MCF 10A (cell line): ENCODE measurements around the gene NCMAP. TPM values are rescaled to one million over a fixed set of nuclear protein-coding genes. Genes with fewer than 3 reads are reported as not detected.

ENCODE experiments used
- BruUV-seq: library from RNA; stranded (reverse); fragments of 400-500 nt; replicated peaks from 2 replicates; lab custom pipeline; 2021; lab: Mats Ljungman, UMichigan
- CTCF ChIA-PET: fragments of 300-600 bp; sonication (Branson Sonifier 250); formaldehyde crosslinking; extraction: SDS; loops from one replicate; lab custom pipeline; 2021; ENCODE audit warnings: antibody characterized with exemption, inconsistent platforms; lab: Yijun Ruan, JAX
- POLR2A ChIA-PET: fragments of 300-600, 350-650 bp; sonication (Branson Sonifier 250); formaldehyde crosslinking; extraction: SDS; loops from one replicate; lab custom pipeline; 2020; ENCODE audit warnings: antibody characterized with exemption, inconsistent platforms; lab: Yijun Ruan, JAX
- DNase-seq: peaks from one replicate; pipeline ENCODE4 v3.0.0-alpha.2; 2018; ENCODE audit not compliant: unreplicated experiment
- H3K27ac Mint-ChIP-seq: one replicate; pipeline ENCODE4 v1.8.0; 2022; ENCODE audit warnings: mild to moderate bottlenecking, low read depth, mixed read lengths; ENCODE audit not compliant: unreplicated experiment
- H3K27me3 Mint-ChIP-seq: one replicate; pipeline ENCODE4 v1.8.0; 2022; ENCODE audit warnings: mixed read lengths; ENCODE audit not compliant: insufficient read depth, unreplicated experiment
- H3K36me3 Mint-ChIP-seq: one replicate; pipeline ENCODE4 v1.8.0; 2022; ENCODE audit warnings: mild to moderate bottlenecking, moderate library complexity, mixed read lengths; ENCODE audit not compliant: insufficient read depth, unreplicated experiment
- H3K4me1 Mint-ChIP-seq: one replicate; pipeline ENCODE4 v1.8.0; 2022; ENCODE audit warnings: mixed read lengths; ENCODE audit not compliant: insufficient read depth, unreplicated experiment
- H3K4me3 Mint-ChIP-seq: one replicate; pipeline ENCODE4 v1.8.0; 2022; ENCODE audit warnings: mild to moderate bottlenecking, moderate library complexity, mixed read lengths; ENCODE audit not compliant: unreplicated experiment
- H3K9me3 Mint-ChIP-seq: one replicate; pipeline ENCODE4 v1.8.0; 2022; ENCODE audit warnings: mixed read lengths; ENCODE audit not compliant: unreplicated experiment
- intact Hi-C: fragments of 100-400 bp; cut with micrococcal nuclease; formaldehyde crosslinking; loops from 2 replicates; pipeline ENCODE4 v1.14.1; 2022
- total RNA-seq: library from RNA; stranded (reverse); gene quantifications from 2 replicates; pipeline ENCODE4 v1.2.3, GENCODE V29; 2022
- TF ChIP-seq, protein P1 (sequence below): fragments of 200-600 bp; IDR thresholded peaks from one replicate; pipeline ENCODE4 v1.8.0; 2022; ENCODE audit warnings: antibody characterized with exemption, mild to moderate bottlenecking; ENCODE audit not compliant: unreplicated experiment

NCMAP gene
- total RNA-seq, 1 experiment from 2014 or later = not detected

DNA sequence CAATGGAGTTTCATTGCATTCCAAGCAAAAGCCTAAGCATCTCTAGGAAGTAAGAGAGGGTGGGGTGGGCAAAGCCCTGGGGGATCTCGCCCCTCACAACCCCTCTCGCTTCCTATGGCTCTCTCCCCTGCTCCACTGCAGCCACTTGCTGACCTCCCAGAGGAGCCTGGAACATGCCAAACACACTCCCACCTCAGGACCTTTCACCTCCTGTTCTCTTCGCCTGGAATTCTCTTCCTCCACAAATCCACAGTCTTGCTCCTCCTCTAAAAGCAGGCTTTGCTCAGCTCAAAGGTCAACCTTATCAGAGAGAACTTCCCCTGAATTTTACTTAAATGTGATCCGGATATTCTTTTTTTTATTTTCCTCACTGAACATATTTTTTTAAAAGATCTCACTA is 66.3 kb downstream of the NCMAP start:
- no peak for DNase-seq
- ChIA-PET POLR2A (no interaction called here), CTCF (no interaction called here)
- Mint-ChIP-seq H3K9me3 (no peaks in the 10 kb centered on the region), H3K4me1 (no peaks in the 10 kb centered on the region), H3K27ac (no peak overlapping the region), H3K27me3 (peaks cover 67% of the 10 kb centered on the region), H3K36me3 (peaks cover 6% of the 10 kb centered on the region), H3K4me3 (no peak overlapping the region)
- TF ChIP-seq, protein P1, sequence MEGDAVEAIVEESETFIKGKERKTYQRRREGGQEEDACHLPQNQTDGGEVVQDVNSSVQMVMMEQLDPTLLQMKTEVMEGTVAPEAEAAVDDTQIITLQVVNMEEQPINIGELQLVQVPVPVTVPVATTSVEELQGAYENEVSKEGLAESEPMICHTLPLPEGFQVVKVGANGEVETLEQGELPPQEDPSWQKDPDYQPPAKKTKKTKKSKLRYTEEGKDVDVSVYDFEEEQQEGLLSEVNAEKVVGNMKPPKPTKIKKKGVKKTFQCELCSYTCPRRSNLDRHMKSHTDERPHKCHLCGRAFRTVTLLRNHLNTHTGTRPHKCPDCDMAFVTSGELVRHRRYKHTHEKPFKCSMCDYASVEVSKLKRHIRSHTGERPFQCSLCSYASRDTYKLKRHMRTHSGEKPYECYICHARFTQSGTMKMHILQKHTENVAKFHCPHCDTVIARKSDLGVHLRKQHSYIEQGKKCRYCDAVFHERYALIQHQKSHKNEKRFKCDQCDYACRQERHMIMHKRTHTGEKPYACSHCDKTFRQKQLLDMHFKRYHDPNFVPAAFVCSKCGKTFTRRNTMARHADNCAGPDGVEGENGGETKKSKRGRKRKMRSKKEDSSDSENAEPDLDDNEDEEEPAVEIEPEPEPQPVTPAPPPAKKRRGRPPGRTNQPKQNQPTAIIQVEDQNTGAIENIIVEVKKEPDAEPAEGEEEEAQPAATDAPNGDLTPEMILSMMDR = no peak
- intact Hi-C loops = no loop called here
- no TSS peak for BruUV-seq

DNA sequence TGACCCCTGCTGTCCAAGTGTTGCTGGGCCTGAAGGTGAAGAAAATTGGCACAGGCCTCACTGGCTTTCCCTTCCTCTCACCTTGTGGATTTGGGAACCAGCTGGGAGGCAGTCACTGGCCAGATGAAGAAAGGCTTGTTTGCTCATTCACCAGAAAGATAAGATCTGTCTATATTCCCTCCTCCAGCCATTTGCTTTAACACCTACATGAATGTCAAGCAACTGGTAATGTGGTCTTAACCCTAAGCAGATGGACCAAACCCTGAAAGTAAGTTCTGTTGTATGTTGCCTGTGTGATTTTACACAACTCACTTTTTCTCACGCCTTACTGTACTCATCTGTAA is 76.9 kb downstream of the NCMAP start:
- no TSS peak for BruUV-seq

DNA sequence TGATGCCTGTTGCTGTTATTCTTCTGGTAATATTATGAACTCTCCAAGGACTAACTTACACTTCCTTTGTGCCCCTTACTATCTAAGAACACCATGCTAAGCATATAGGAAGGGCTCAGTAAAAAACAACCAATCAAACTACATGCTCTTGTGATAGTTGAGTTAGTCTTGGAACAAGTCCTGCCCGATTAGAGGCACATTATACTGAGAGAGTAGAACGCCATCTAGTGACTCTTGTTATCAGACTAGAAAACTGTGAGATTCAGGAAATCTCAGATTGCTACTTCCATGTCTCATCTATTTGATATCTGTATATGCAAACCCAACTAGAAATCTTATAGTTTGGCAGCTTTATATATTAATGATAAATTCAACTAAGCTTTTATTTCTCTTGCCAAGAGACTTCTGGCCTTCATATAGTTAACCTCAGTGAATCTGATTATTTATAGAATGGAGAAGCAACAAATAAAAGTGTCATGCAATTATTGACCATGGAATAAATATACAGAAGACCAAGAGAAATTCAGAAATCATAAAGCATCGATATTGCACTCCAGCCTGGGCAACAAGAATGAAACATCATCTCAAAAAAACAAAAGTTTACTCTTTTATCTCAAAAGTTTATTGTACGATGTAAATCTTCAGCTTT is 79.4 kb downstream of the NCMAP start:
- H3K9me3 Mint-ChIP-seq = no peaks in the 10 kb centered on the region
- TF ChIP-seq, protein P1 = peak; percentile 44
- CTCF ChIA-PET = interaction anchor here (0.6 to 9.7 kb wide), 15 partner anchors 9 to 1171 kb away, joined by 3 to 88 read pairs (median 5); partner anchors contain the start of gene NIPAL3
- H3K27ac Mint-ChIP-seq = no peak overlapping the region
- H3K36me3 Mint-ChIP-seq = no peaks in the 10 kb centered on the region
- peaks cover 12% of the 10 kb centered on the region for H3K4me1 Mint-ChIP-seq
- peak; percentile 72 for DNase-seq
- H3K4me3 Mint-ChIP-seq = no peak overlapping the region
- intact Hi-C loops = loop anchor here (1.0 to 5.0 kb wide), 5 partner anchors 43 to 565 kb away; partner anchors contain the start of gene NIPAL3
- POLR2A ChIA-PET = interaction anchor here (0.6 to 1.2 kb wide), 6 partner anchors 10 to 484 kb away, joined by 3 to 6 read pairs (median 4); no protein-coding TSS in a partner anchor
- peaks cover 22% of the 10 kb centered on the region for H3K27me3 Mint-ChIP-seq
- no TSS peak for BruUV-seq

More for the DNA sequence above, 76.9 kb downstream of the NCMAP start:
- TF ChIP-seq, protein P1 = no peak
- ChIA-PET POLR2A (interaction anchor here (0.6 kb wide), 2 partner anchors 14 to 203 kb away, joined by 3 read pairs; no protein-coding TSS in a partner anchor), CTCF (interaction anchor here (0.6 to 9.7 kb wide), 5 partner anchors 91 to 561 kb away, joined by 3 to 88 read pairs (median 9); no protein-coding TSS in a partner anchor)
- intact Hi-C loops = no loop called here
- H3K27me3 Mint-ChIP-seq = peaks cover 22% of the 10 kb centered on the region
- H3K36me3 Mint-ChIP-seq = no peaks in the 10 kb centered on the region
- peaks cover 5% of the 10 kb centered on the region for H3K4me1 Mint-ChIP-seq
- H3K9me3 Mint-ChIP-seq = no peaks in the 10 kb centered on the region
- H3K4me3 Mint-ChIP-seq = no peak overlapping the region
- no peak for DNase-seq
- no peak overlapping the region for H3K27ac Mint-ChIP-seq

DNA sequence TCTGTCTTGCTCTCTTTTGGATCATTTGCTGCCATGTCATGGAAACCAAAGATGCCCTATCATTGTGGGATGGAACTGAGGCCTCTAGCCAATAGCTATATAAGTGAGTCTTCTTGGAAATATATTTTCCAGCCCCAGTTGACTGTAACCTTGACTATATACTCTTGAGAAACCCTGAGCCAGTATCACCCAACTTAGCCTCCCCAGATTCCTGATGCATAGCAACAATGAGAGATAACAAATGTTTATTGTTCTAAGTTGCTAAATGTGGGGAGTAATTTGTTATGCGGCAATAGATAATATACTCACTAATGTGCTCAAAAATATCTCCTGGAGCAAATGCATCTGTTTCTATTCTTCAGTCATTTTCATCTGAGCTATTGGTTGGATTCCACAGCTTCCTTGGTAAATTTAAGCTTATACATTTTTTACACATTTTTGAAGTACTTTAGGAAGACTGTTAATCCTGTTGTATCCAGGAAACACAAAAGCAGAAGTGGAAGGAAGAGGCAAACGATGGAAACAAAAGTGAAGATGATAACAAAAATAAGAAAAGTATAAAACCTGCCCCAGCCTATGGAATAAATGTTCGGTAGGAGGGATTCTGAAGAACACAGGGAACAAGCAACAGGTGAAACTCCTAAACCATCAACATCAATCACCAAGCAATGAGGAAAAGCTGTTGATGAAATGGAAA is 80.9 kb downstream of the NCMAP start:
- Mint-ChIP-seq H3K9me3 (no peaks in the 10 kb centered on the region), H3K36me3 (no peaks in the 10 kb centered on the region), H3K4me3 (no peak overlapping the region), H3K27me3 (peaks cover 22% of the 10 kb centered on the region), H3K27ac (no peak overlapping the region), H3K4me1 (peaks cover 20% of the 10 kb centered on the region)
- intact Hi-C loops = loop anchor here (5.0 kb wide), 3 partner anchors 45 to 220 kb away; partner anchors contain the start of gene NIPAL3
- BruUV-seq = no TSS peak
- no peak for DNase-seq
- ChIA-PET CTCF (interaction anchor here (0.6 to 9.7 kb wide), 17 partner anchors 15 to 875 kb away, joined by 3 to 88 read pairs (median 3); partner anchors contain the start of gene NIPAL3), POLR2A (interaction anchor here (1.0 to 1.3 kb wide), 2 partner anchors 219 to 222 kb away, joined by 3 to 5 read pairs; no protein-coding TSS in a partner anchor)
- TF ChIP-seq, protein P1 = no peak
